Measurements from ENCODE around the gene RIPK3.
A peak's percentile ranks its signal among the peaks of the same experiment; 100 is the strongest.

Gene RIPK3

DNA sequence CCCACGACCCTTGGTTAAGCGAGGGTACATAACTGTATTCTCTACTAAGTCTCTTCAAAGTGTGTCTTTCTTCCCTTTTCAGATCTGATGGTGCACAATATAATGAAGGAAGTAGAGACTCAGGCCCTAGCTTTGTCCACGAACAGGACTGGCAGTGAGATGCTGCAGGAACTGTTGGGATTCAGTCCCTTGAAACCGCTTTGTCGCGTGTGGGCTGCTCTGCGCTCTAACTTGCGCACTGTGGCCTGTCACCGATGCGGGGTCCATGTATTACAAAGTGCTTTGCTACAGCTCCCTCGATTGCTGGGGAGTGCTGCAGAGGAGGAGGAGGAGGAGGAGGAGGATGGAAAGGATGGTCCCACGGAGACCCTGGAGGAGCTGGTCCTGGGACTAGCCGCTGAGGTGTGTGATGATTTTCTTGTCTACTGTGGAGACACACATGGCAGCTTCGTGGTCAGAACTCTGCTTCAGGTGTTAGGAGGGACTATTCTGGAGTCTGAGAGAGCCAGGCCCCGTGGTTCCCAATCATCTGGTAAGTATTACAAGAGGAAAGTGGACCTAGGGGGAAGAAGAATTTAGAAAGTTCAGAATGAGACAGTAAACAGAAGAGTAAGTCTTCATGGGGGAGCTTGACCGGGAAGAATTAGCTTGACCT lies 39.3 kb downstream of the RIPK3 start:
- DNase-seq (ENCODE audit: low read depth): no peak

- DNase-seq (ENCODE audit: low read depth): peak; percentile 88
These were observed 40.3 kb downstream of the RIPK3 start, which contains the start of the genes DHRS1 and NOP9 for GRCh38 chr14:24299255-24300191. TSS of gene DHRS1 (minus strand) at chr14:24299780. CDS start at chr14:24299106, 674 bp downstream. TSS of gene NOP9 (plus strand) at chr14:24299850. CDS start at chr14:24299955, 105 bp downstream.

DNA sequence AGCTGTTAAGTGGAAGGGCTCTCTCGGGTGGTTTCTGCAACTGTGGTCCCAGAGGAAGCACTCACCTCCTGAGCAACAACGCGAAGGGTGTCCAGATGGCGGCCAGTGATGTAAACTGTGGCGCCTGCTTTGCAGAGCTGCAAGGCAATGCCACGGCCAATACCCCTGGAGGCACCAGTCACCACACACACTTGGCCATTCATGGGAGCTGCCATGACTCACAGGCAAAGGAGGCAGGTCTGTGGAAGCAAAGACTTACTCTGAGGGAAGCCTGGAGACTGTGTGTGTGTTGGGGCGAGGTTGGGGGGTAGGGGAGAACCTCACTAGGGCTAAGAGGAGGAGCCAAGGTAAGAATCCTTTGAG lies 40.9 kb downstream of the RIPK3 start:
- DNase-seq (ENCODE audit: low read depth): no peak

DNA sequence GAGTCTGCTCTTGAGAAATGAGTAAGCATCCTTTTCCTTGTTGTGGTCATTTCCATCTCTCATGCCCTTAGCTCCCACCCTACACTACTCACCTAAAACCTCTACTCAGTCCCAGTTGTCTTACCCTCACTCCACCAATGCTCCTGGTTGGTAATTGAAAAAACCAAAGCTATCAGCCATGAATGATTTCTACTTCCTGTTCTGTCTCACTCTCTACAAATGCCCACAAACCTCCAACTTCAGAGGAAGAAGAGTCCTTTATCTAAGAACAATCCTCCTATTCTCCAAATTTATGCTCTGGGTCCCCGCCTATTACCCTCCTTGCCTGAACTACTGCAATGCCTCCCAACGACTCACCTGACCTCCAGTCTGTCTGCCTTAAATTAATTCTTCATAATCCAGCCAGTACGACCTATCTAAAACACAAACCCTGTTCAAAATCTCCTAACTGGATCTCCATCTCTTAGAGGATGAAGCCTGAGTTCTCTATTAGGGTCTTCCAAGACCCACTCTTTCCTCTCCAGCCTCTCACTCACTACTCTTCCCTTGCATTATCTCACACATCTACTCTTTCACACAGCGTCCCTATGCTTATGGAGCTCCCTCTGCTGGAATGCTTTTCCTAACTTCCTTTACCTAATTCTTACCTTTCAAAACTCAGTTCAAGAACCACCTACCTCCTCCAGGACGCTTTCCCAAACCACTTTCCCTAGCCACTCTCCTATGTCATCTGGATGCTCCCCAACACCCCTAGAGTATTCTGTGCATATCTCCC lies 42.4 kb downstream of the RIPK3 start:
- DNase-seq (ENCODE audit: low read depth): no peak

DNA sequence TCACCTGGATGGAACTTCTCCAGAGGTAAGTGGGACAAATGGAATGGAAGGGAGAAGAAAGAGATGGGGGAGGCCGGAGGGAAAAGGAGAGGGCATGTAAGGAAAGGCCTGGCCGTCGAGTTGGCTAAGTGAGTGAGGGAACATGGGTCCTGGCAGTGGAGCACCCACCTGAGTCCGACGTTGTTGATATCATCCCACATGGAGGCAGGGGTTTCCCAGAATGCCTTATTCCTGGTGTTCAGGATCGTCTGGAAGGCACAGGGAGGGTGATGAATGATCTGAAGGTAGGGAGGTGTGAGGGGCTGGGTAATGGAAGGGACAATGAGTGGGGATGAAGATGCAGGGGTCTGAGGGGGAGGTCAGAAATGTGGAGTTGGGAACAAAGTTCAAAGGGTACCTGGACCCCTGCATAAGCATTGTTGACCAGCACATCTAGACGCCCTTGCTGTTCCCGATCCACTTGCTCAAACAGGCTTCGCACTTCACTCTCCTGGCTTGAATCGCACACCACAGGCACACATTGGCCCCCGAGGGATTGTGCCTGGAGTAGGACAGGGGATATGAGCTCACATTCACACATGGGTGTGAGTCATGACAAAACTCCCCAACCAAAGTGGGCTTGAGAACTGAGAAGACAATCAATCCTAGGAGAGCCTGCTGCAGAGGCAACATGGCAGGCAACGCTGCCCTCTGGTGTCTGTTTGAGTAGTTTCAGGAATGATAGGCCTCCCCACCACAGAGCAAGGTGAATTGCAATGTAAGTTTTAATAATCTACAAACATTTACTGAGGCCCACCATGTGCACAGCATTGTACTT lies 43.2 kb downstream of the RIPK3 start:
- DNase-seq (ENCODE audit: low read depth): peak; percentile 42

- DNase-seq (ENCODE audit: low read depth): no peak
These were observed 46.3 kb downstream of the RIPK3 start for GRCh38 chr14:24293525-24293924.

GRCh38 chr14:24292118-24292807 lies 47.5 kb downstream of the RIPK3 start:
- no peak for DNase-seq (ENCODE audit: low read depth)

GRCh38 chr14:24291446-24292117 lies 48.2 kb downstream of the RIPK3 start:
- no peak for DNase-seq (ENCODE audit: low read depth)

- no peak for DNase-seq (ENCODE audit: low read depth)
These were observed 49.0 kb downstream of the RIPK3 start for GRCh38 chr14:24290746-24291145.

DNA sequence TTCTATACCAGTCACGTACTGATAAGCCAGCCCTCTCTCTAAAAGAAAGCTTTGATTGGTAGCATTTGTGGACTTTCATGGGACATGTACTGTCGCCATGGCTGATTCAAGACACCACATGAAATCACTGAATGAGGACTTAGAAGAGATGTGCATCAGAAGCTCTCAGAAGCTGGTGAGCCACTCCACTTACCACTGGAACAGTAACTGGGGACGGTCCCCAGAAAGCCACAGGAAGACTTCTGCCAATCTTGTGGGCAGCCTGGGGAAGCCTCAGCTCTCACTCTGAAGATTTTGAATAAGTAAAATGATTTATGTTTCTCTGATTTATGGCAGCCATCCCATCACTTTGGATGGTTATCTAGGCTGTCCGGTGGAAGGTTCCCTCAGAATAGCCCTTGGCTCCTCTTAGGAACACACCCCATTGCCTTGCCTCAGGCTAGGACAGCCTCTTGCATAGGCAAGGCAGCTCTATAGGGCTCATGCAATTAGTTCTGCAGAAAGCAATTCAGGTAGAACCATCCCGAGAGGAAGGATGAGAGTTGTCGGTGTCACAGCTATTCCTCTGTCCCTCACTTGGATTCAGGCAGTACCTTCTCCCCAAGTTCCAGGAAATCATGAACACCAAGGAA lies 50.0 kb downstream of the RIPK3 start:
- no peak for DNase-seq (ENCODE audit: low read depth)

GRCh38 chr14:24286996-24287395 lies 52.8 kb downstream of the RIPK3 start:
- DNase-seq (ENCODE audit: low read depth): no peak

All from stimulated activated CD8-positive, alpha-beta memory T cell treated with anti-CD3 and anti-CD28 coated beads, Interleukin-12 subunit alpha, Interleukin-12 subunit beta, amount 100 ng/mL, for 4 hours (primary cell).